SK-N-MC (cell line): ENCODE measurements around the gene NHERF1.

ENCODE experiments used
- EZH2 ChIP-seq: fragments of 200-600 bp; sonication (generic); IDR thresholded peaks from one replicate; pipeline ENCODE4 v1.6.1; 2017; ENCODE audit warnings: antibody characterized with exemption
- FOXP2 ChIP-seq: optimal IDR thresholded peaks from 2 replicates; pipeline ENCODE3; 2011; ENCODE audit warnings: mild to moderate bottlenecking, moderate library complexity; ENCODE audit not compliant: insufficient read depth; ENCODE audit errors: extremely low read length, control extremely low read depth
- POLR2AphosphoS5 ChIP-seq: IDR thresholded peaks from 2 replicates; pipeline ENCODE4 v1.6.1; 2012; ENCODE audit warnings: mild to moderate bottlenecking, low read depth, low read length, borderline replicate concordance

DNA sequence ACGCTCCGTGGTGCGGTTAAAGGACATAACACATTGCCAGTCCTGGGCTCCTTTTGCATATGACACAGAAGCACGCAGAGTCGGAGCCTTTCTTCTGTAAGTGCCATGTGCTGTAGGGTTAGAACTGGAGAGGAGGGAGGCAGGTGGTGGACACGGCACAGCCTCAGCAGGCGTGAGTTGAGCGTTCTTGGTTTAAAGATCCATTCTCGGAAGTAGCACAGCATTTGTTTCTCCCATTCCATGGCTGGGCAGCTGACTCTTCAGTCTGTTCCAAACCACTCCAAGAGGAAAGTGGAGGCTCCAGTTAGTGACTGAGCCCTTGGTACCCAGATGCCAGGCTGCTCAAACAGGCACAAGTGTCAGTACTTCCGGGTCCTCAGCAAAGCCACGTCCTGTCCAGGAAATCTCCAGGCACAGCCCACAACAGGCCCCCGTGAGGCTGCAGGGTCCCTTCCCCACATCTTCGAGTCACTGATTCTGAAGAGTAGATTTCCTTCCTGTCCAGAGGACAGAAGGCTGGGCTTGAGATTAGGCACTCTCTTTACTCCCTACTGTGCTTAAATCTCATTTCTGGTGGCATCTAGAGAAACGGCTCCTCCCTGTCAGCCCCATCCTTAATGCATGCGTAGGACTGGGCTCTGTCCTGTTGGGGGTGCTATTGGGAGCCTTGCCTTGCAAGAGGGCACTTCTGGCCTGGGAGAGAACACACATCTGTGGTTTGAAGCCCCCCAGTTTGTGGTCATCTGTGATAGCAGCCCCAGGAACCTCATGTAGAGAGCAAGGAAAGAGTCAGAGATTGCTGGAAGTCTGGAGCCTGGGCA lies 67.3 kb downstream of the NHERF1 start:
- TF ChIP-seq POLR2AphosphoS5: no peak
- TF ChIP-seq EZH2: no peak
- TF ChIP-seq FOXP2: no peak
